Sigmoid colon (tissue), 7 donors: ENCODE measurements around the gene CCL2. TPM values are rescaled to one million over a fixed set of nuclear protein-coding genes. Genes with fewer than 3 reads are reported as not detected.
A peak's percentile ranks its signal among the peaks of the same experiment; 100 is the strongest.

Source experiments
- DNase-seq: peaks from one replicate; pipeline ENCODE4 v3.0.0-alpha.2; 2019
- H3K27ac ChIP-seq, 4 donors: fragments of 200-600 bp; sonication (generic); one replicate each; pipeline ENCODE4 v1.5.1; 2016 to 2019; ENCODE audit warnings: mild to moderate bottlenecking in 1 of 4
- H3K27me3 ChIP-seq, 3 donors: fragments of 200-600 bp; sonication (generic); one replicate each; pipeline ENCODE4 v1.5.1; 2019; ENCODE audit warnings: mild to moderate bottlenecking in 1 of 3
- H3K36me3 ChIP-seq, 4 donors: fragments of 200-600 bp; sonication (generic); one replicate each; pipeline ENCODE4 v1.5.1; 2016 to 2019
- H3K4me1 ChIP-seq, 4 donors: fragments of 200-600 bp; sonication (generic); one replicate each; pipeline ENCODE4 v1.5.1; 2017 to 2019
- H3K4me3 ChIP-seq, 4 donors: fragments of 200-600 bp; sonication (generic); one replicate each; pipeline ENCODE4 v1.5.1; 2017 to 2019; ENCODE audit warnings: mild to moderate bottlenecking in 2 of 4, moderate library complexity in 1 of 4
- H3K9me3 ChIP-seq, 4 donors: fragments of 200-600 bp in 3 of 4; sonication (generic) in 3 of 4; one replicate each; pipeline versions ENCODE4 v1.5.1 to v1.6.1; 2013 to 2019
- EP300 ChIP-seq, 4 donors: sonication (generic); formaldehyde crosslinking; IDR thresholded peaks; one replicate each; pipeline ENCODE4 v1.6.1; 2017; ENCODE audit warnings: antibody characterized with exemption in 4 of 4
- POLR2A ChIP-seq, 2 donors: fragments of 450-650 bp; IDR thresholded peaks; one replicate each; pipeline ENCODE4 v1.6.1; 2016; ENCODE audit warnings: antibody characterized with exemption in 2 of 2, mild to moderate bottlenecking in 2 of 2, moderate library complexity in 2 of 2
- POLR2AphosphoS5 ChIP-seq, 4 donors: sonication (generic); formaldehyde crosslinking; IDR thresholded peaks; one replicate each; pipeline ENCODE4 v1.6.1; 2017; ENCODE audit warnings: antibody characterized with exemption in 4 of 4
- WGBS, 2 donors: extraction: QIAGEN DNeasy Blood & Tissue Kit; methylation state at CpG; one replicate each; pipeline ENCODE4 v1.1.7; 2013; 5-methylcytosine and 5-hydroxymethylcytosine counted together
- intact Hi-C: fragments of 100-400 bp; cut with DNase I; formaldehyde crosslinking; loops from one replicate; pipeline ENCODE4 v1.15.1; 2023
- polyA plus RNA-seq, 3 donors: library from polyadenylated mRNA; stranded (reverse); fragments of 200-250 nt; gene quantifications; one replicate each; pipeline ENCODE4 v1.2.3, GENCODE V29; 2013
- total RNA-seq, 4 donors: library from RNA; depleted of rRNA; stranded (reverse); fragments of >200 nt; gene quantifications; one replicate each; pipeline ENCODE4 v1.1.0, GENCODE V29; 2016
- TF ChIP-seq, protein P1 (sequence below), 4 experiments: fragments of 450-650 bp in 3 of 4; fragments of 200-600 bp in 1 of 4; IDR thresholded peaks; one replicate each; pipeline ENCODE4 v1.5.1; 2016 to 2019; ENCODE audit warnings: antibody characterized with exemption in 4 of 4, mild to moderate bottlenecking in 3 of 4, moderate library complexity in 2 of 4
- donor health status: healthy with polysubstance abuse.
- donor health status: Bipolar disorder and iron deficiency.
- donor health status: healthy.

Gene CCL2
- total and polyA plus RNA-seq, 7 donors = 24.3 to 862 (median 37.6) TPM

DNA sequence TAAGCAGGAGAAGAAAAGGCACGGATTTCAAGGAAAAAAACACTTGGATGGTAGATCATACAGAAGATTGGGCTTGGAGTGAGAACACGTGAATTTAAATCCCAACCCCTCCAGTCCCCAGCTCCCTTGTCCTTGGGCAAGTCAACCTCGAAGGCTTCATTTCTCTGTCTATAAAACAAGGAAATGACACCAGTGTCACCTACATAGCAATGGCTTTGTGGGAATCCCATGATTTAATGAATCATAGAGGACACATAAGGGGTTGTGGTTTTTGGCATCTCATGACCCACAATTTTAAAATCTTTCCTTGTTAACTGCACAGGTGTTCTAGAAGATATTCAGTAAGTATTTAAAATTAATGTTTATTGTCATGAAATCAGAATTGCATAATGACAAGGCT is 8.2 kb upstream of the CCL2 start:
- no peak overlapping the region for H3K4me3 ChIP-seq
- peaks cover 0 to 58% (median 48%) of the 10 kb centered on the region in 4 donors for H3K4me1 ChIP-seq
- DNase-seq = no peak
- no peaks in the 10 kb centered on the region for H3K9me3 ChIP-seq
- H3K36me3 ChIP-seq = no peaks in the 10 kb centered on the region
- intact Hi-C loops = no loop called here
- no peak for TF ChIP-seq POLR2A (IDR thresholded peaks at IDR 0.05)
- TF ChIP-seq, protein P1, sequence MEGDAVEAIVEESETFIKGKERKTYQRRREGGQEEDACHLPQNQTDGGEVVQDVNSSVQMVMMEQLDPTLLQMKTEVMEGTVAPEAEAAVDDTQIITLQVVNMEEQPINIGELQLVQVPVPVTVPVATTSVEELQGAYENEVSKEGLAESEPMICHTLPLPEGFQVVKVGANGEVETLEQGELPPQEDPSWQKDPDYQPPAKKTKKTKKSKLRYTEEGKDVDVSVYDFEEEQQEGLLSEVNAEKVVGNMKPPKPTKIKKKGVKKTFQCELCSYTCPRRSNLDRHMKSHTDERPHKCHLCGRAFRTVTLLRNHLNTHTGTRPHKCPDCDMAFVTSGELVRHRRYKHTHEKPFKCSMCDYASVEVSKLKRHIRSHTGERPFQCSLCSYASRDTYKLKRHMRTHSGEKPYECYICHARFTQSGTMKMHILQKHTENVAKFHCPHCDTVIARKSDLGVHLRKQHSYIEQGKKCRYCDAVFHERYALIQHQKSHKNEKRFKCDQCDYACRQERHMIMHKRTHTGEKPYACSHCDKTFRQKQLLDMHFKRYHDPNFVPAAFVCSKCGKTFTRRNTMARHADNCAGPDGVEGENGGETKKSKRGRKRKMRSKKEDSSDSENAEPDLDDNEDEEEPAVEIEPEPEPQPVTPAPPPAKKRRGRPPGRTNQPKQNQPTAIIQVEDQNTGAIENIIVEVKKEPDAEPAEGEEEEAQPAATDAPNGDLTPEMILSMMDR (IDR thresholded peaks at IDR 0.05) = no peak
- no peak for TF ChIP-seq POLR2AphosphoS5 (IDR thresholded peaks at IDR 0.05)
- no peak for TF ChIP-seq EP300 (IDR thresholded peaks at IDR 0.05)
- peak overlapping the region in 1 of 4 donors; percentile 92 for H3K27ac ChIP-seq
- H3K27me3 ChIP-seq = no peaks in the 10 kb centered on the region
- WGBS, 2 donors = 63 to 76% methylated on average over 3 of the region's 3 CpGs

DNA sequence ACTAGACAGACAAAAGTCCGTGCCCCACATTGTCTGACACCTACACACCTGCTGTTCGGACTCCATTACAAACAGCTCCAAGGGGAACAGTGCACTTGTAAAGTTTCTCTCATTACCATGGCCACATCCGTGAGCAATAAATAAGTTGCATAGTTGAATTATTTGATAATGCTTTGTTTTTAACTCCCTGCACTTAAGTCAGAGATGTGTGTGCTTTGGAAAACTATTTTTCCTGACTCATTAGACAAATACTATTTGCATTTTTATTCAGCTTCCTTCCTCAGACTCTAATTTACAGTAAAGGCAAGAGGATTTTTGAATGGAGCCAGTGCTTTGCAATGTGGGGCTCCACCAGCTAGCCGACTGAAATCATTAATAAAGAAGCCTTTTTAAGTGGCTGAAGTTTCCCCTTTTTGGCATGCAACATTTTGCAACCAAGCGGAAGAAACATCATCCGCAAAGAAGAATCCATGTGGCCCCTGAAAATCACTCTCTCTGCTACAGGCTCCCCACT is 6.5 kb upstream of the CCL2 start:
- Histone ChIP-seq H3K4me3 (no peak overlapping the region), H3K27me3 (no peaks in the 10 kb centered on the region), H3K9me3 (no peaks in the 10 kb centered on the region), H3K4me1 (peaks cover 0 to 66% (median 63%) of the 10 kb centered on the region in 4 donors), H3K36me3 (no peaks in the 10 kb centered on the region), H3K27ac (peak overlapping the region; percentile 64 to 92 (median 82))
- intact Hi-C loops = no loop called here
- TF ChIP-seq EP300 (IDR thresholded peaks at IDR 0.05) (peak in 1 of 4 donors; percentile 39), POLR2A (IDR thresholded peaks at IDR 0.05) (no peak), POLR2AphosphoS5 (IDR thresholded peaks at IDR 0.05) (peak in 2 of 4 donors; percentile 3 to 42)
- TF ChIP-seq, protein P1 (IDR thresholded peaks at IDR 0.05) = no peak
- WGBS, 2 donors = 56 to 57% methylated on average over 6 of the region's 6 CpGs
- DNase-seq = no peak

DNA sequence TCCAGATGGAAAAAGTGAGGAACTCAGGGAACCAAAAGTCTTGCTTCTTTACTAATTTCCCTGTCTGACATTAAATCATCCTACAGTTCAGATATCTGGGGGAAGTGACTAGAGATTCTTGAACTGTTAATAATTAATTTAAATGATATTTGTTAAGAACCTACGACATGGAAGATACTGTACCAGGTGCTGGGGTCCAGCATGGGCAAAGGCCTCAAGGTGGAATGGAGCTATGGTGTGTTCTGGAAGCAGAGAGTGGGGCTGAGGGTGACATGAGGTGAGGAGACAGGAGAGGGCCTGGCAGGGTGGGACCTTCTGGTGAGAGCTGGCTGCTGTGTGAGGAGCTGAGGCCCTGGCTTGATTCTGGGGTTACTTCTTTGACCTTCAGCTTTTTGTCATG is 6.0 kb upstream of the CCL2 start:
- H3K9me3 ChIP-seq = no peaks in the 10 kb centered on the region
- H3K27me3 ChIP-seq = no peaks in the 10 kb centered on the region
- 10 to 61% methylated on average over 1 of the region's 1 CpG for WGBS, 2 donors
- intact Hi-C loops = no loop called here
- no peak for TF ChIP-seq EP300 (IDR thresholded peaks at IDR 0.05)
- TF ChIP-seq, protein P1 (IDR thresholded peaks at IDR 0.05) = no peak
- no peak for TF ChIP-seq POLR2A (IDR thresholded peaks at IDR 0.05)
- no peak for TF ChIP-seq POLR2AphosphoS5 (IDR thresholded peaks at IDR 0.05)
- H3K36me3 ChIP-seq = no peaks in the 10 kb centered on the region
- DNase-seq = no peak
- peak overlapping the region; percentile 64 to 92 (median 82) for H3K27ac ChIP-seq
- no peak overlapping the region for H3K4me3 ChIP-seq
- peaks cover 0 to 69% (median 68%) of the 10 kb centered on the region in 4 donors for H3K4me1 ChIP-seq

DNA sequence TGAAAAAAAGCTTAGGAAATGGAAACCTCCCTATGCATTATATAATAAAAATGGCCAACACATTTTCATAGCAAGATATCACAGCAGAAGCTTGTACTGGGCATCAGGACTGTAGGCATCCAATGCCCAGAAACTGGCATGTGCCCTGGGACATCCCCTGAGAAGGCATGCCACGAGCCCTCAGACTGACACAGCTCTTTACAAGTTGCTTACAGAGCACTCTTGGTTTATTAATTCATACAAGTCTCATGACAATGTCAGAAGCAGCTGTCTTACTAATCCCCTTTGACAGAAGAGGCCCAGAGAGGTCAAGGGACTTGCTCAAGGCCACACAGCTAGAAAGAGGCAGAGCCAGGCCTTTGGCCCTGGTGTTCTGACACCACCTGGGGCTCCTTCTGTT is 5.6 kb upstream of the CCL2 start:
- intact Hi-C loops = no loop called here
- TF ChIP-seq, protein P1 (IDR thresholded peaks at IDR 0.05) = no peak
- TF ChIP-seq POLR2AphosphoS5 (IDR thresholded peaks at IDR 0.05) (no peak), EP300 (IDR thresholded peaks at IDR 0.05) (no peak), POLR2A (IDR thresholded peaks at IDR 0.05) (no peak)
- Histone ChIP-seq H3K4me3 (no peak overlapping the region), H3K27me3 (no peaks in the 10 kb centered on the region), H3K27ac (peak overlapping the region; percentile 64 to 92 (median 82)), H3K4me1 (peaks cover 0 to 74% (median 72%) of the 10 kb centered on the region in 4 donors), H3K9me3 (no peaks in the 10 kb centered on the region), H3K36me3 (no peaks in the 10 kb centered on the region)
- no peak for DNase-seq
- WGBS, 2 donors = 39 to 58% methylated on average over 1 of the region's 1 CpG

DNA sequence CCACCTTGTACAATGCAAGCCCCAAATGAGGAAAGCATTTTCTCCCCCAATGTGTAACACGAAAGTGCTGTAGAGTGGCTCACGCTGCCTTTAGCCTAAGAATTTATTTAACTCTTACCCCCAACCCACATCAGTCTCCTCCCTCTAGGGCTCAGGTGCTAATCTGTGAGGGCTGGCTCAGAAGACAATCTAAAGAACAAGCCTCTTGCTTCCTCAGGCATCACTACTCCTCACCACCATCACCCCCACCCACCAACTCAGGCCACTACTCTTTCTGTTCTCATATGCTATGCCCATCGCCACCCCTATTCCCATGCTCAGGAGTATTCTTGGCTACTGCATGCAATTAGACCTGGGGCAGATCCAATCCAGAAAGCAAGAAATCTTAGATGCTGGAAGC is 3.9 kb upstream of the CCL2 start:
- 80 to 91% methylated on average over 3 of the region's 3 CpGs for WGBS, 2 donors
- peaks cover 0 to 91% (median 86%) of the 10 kb centered on the region in 4 donors for H3K4me1 ChIP-seq
- intact Hi-C loops = loop anchor here (5.0 kb wide), 1 partner anchor 51 kb away; no protein-coding TSS in a partner anchor

More for the DNA sequence above, 3.9 kb upstream of the CCL2 start:
- Histone ChIP-seq H3K27ac (peak overlapping the region; percentile 80 to 92 (median 84)), H3K27me3 (no peaks in the 10 kb centered on the region), H3K4me3 (no peak overlapping the region), H3K9me3 (no peaks in the 10 kb centered on the region), H3K36me3 (no peaks in the 10 kb centered on the region)
- no peak for TF ChIP-seq EP300 (IDR thresholded peaks at IDR 0.05)
- no peak for TF ChIP-seq POLR2A (IDR thresholded peaks at IDR 0.05)
- TF ChIP-seq, protein P1 (IDR thresholded peaks at IDR 0.05) = no peak
- DNase-seq = no peak
